Activated CD4-positive, alpha-beta T cell treated with anti-CD3 and anti-CD28 coated beads, Interleukin-2, amount 50 U/mL, for 24 hours (primary cell): Measurements from ENCODE around the gene PEX12.
"Not testable (repeated sequence)": the region's sequence is repeated elsewhere in the genome, so short reads cannot be mapped to it uniquely, and the experiment has no call there.

Experiments
- DNase-seq, 2 donors: peaks; one replicate each; pipeline ENCODE4 v3.0.0-alpha.2; 2020; ENCODE audit warnings: low read depth in 1 of 2, low spot score in 1 of 2

The PEX12 gene

DNA sequence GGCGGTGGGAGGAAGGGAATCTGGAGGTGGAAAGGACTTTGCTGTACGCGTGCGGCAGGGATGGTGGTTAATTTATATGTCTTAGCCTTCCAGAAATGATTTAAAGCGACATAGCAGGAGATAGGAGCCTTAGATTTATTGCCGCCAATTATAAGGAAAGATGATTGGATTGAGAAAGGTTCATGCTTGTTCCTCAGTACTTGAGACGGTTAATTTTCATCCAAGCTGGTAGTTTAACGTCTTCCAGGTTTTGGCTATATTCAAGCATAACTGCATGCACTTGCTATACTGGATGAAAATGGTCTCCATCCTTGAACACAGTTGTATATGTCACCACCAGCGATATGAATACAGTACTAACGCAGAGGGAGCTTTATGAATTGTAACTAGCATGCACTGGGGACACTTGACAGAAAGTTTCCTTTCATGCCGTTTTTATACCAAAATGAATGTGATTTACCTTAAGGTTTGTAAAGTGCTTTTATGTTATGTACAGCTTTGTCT is 610 bp upstream of the PEX12 start:
- no peak for DNase-seq

DNA sequence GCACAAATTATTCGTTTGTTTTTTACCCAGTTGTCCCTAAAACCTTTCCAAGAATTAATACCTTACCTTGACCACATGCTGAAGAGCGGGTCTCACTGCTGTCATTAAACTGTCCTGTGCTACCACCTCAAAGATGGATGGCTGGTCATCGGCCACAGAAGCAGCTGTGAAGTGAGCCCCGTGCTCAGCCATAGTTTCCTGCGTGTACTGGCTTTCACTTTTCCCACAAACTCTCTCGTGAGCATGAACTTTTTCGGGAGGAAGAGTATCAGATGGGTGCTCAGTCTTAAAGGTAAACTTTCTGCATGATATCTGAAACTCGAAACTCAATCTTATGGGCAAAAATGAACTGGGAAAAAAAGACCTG is 558 bp downstream of the PEX12 start:
- no peak for DNase-seq

DNA sequence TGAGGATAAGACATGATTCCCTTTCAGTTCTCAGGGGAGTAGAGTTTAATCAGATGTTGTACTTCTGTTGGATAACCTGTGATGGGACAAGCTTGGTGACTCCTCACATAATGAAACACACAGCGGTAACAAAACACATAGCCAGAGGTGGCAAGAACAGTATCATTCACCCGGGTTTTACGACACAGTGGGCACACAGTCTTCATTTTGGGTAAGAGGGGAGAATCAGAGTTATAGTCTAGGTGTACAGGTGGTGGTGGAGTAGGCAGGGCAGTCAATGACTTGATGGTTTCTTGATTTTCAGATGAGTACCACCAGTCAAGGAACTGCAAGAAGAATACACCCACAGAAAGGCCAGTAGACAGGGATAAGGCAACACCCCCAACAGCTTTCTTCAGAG is 2.6 kb downstream of the PEX12 start:
- no peak for DNase-seq

- no peak for DNase-seq
Observed at GRCh38 chr17:35569405-35569804, 9.0 kb downstream of the PEX12 start.

DNA sequence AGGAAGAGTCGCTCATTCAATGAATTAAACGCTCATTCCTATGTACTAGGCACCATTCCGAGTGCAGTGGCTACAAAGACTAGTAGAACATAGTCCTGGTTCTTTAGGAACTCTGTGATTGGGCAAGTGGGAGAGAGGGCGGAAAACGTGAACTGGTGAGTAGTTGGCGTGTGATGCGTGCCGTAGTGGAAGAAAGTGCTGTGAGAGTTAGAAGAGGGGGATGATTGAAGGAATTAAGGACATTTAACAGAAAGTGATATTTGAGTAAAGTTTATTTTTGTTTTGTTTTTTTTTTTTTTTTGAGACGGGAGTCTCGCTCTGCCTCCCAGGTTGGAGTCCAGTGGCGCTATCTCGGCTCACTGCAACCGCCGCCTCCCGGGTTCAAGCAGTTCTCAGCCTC is 9.8 kb downstream of the PEX12 start:
- peak in 1 of 2 donors; percentile 56 for DNase-seq

DNA sequence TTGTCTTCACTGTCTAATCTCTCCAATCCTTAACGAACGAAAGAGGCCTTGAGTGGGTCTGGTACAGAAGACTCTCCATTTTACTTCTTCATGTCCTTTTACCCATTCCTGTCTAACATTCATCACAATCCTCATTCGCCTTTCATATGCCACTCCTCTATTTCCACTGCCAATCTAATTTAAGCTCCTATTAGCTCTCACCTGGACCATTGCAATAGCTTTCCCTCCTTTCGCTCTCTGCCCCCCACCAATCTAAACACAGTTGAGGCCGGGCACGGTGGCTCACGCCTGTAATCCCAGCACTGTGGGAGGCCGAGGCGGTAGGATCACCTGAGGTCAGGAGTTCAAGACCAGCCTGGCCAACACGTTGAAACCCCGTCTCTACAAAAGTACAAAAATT is 11.4 kb downstream of the PEX12 start:
- no peak for DNase-seq

DNA sequence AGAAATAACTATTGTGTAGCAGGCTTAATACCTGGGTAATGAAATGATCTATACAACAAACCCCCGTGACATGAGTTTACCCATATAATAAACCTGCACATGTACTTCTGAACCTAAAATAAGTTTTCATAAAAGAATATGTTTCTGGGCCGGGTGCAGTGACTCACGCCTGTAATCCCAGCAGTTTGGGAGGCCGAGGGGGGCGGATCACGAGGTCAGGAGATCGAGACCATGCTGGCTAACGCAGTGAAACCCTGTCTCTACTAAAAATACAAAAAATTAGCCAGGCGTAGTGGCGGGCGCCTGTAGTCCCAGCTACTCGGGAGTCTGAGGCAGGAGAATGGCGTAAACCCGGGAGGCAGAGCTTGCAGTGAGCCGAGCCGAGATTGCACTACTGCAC is 15.2 kb downstream of the PEX12 start:
- DNase-seq = not testable (repeated sequence)

- no peak for DNase-seq
Observed at GRCh38 chr17:35560703-35561102, 17.7 kb downstream of the PEX12 start, which contains the start of gene SLFN14. Gene SLFN14 (minus strand): TSS chr17:35560819. CDS start chr17:35558062, 2,757 bp downstream.

DNA sequence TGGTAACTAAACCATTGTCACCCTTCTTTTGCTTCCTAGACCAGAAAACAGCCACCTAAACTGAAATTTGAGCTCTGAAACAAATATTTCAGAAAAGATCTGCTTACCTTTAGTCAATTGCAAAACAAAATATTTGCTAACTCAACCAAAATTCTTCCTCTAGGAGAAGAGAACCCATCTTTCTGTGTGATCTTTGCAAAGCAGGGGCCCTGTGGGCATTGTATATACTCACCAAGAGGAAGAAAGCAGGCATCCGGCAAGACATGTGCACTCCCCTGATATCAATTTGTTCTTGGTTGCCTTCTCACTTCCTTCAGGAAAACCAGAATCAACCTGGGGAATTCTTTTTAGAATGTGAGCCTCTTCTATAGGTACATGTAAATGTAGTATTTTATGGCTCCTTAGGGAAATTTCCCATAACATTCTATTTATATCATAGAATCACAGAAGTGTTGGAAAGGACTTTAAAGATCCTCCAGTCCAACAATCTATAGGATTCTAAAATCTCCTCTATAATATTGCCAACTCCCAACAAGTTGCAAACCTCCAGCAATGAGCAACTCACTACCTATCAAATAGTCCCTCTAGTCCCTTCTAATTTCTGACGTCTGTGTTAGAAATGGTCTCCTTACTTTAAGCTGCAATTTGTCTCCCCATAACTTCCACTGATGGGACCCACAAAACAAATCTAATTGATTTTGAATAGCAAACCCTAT is 18.7 kb downstream of the PEX12 start:
- no peak for DNase-seq

DNA sequence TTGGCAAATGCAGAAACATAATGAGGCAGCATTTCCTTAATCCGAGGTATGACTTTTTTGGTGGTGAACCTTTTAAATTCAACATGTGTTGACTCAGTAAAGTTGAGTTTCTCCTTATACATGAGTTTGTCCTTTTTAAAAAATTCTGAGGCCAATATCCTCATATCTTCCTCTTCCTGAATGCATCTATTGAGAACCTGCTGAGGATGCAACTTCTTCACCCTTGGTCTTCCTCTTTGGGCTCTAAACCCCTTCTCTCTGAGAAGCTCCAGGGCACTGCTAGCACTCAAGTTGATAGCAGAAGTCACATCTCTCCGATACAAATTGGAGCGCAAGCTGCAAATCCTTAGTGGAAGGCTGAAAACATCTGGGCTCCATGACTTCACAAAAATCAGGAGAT is 21.0 kb downstream of the PEX12 start:
- DNase-seq = no peak

GRCh38 chr17:35555691-35556090 is 22.7 kb downstream of the PEX12 start:
- no peak for DNase-seq

GRCh38 chr17:35554668-35555067 is 23.7 kb downstream of the PEX12 start:
- no peak for DNase-seq

GRCh38 chr17:35553310-35553709 is 25.1 kb downstream of the PEX12 start:
- no peak for DNase-seq

GRCh38 chr17:35548978-35549377 is 29.4 kb downstream of the PEX12 start:
- DNase-seq = no peak

DNA sequence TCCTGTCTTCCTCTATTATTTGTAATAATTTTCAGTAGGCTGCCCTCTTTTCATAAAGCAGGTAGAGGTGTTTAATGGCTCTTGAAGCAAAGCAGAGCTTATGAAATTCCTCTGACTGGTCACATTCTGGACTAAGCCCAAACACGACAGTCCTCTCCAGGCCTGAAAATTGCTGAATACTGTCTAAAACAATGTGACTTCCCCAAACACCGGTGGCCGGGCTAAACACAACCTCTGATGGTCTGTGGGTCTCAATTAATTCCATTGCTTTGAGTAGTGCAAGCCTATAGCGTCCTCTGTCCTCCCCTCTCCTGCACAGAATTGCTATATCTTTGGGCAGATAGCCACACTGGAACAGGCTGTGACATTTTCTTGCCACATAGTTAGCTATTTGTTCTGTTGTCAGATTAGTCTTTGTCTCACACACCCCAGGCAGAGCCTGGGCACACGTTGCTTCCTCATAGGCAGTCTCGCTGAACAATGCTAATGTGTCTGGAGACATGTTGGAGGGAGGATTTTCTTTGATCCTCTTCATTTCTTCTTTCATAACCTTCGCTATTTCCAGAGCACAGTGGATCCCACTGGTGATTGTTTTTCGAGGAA is 30.1 kb downstream of the PEX12 start:
- DNase-seq = no peak

DNA sequence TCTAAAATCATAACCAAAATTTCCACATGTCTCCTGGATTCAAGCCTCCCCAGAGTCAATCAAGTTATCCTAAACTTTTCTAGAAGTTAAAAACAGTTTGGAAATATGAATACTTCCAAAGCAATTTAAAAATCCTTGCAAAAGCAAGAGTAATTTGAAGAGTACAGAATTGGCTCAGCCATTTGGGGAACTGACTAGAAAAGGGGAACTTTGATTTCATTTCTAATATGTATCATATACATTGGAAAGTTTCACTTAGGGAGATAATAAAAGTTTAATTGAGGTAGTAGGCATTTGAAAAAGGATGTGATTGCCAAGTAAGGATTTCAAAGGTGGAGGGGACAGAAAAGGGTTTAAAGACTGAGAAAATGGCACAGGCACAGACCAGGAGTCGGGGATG is 31.9 kb downstream of the PEX12 start:
- DNase-seq = no peak

DNA sequence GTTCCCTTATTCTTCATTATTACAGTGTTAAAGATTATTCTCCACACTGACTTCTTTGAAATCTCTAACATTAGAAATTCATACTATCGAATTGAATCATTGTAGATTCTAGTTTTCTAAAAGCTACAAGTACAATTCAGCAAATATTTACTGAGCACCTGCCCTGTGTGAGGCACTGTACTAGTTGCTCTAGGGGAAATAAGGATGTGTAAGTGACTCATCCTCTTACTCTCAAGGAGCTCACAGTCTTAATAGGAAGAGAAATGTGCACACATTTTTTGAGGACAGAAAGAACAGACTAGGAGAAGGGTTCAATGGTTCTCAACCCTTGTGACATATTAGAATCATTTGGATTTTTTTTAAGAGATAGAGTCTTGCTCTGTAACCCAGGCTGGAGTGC is 33.2 kb downstream of the PEX12 start:
- DNase-seq = no peak

DNA sequence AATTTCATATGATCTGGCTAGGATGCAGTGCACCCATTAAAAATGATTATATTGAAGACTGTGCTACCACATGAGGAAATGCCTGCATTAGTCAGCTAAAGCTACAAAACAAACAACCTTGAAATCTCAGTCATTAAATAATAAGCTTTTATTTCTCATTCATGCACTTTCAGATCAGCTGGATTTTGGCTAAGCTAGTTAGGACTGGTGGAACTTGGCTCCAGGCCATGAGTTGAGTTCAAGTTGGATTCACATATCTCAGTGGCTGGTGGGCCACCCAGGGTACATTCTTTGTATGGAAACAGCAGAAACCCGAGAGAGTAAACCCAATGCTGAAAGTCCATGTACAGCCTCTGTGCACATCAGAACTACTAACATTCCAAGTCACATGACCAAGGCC is 34.5 kb downstream of the PEX12 start:
- no peak for DNase-seq

DNA sequence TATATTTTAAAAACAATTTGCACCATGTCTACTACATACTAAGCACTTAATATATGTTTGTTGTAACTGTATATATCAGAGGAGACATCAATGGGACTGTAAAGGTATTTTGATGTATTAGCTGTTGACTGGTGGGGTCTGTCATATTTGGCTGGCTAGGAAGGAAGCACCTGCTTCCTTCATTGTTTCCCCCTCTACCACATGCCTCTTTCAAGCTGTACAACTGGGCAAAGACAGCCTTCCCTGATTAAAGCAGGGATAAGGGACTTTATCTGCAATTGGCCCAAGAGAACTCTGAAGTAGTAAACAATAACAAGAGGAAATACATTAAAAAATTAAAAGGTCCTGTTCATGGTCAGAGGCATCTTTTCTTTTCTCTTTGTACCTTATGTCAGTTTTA is 35.4 kb downstream of the PEX12 start:
- no peak for DNase-seq

DNA sequence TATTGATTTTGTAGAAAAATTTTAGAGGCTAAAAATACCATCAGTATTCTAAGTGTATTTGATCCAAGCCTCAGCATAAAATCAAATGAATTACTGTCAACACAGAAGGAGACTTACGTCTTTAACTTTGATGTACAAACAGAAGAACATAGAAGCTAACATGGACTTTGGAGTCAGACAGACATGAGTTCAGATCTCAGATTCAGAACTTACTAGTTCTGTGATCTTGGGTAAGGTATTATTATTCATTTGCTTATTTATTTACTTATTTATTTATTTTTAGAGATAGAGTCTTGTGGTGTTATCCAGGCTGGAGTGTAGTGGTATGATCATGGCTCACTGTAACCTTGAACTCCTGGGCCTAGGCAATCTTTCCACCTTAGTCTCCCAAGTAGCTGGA is 36.9 kb downstream of the PEX12 start:
- no peak for DNase-seq

DNA sequence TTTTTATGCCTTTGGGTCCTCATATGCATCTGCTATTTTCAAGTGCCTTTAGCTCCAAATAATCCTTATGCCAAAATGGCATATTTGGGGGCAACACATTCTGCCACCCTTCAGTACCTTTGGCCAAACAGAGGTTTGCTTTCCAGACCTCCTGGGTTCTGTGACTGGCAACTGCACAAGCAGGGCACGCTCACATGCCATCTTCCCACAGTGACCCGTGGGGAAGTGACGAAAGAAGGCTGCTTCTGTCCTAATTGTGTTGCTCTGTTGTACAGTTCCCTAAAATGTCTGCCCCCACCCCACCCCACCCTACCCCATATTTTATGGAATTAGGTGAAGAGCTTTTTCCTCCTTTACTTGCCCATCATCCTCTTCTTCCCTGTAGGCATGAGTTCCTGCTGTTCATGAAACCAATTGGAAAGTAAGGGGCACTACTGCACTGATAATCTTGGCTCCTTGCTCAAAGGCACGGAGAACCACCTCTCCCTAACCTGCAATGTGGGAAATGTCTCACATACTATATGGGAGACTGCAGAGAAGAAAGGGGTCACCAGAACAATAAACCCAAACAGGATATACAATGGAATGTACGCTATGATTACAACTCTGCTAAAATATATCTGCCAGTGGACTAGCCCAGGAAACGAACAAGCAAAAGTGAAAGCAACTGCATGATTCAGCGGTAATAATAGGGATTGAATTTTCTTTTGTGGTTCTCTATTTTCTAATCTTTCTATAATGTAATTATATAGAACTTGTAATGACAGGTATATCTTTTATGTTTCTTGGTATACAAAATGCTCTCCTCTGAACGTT is 37.6 kb downstream of the PEX12 start:
- no peak for DNase-seq

- no peak for DNase-seq
Observed at GRCh38 chr17:35539659-35540026, 38.7 kb downstream of the PEX12 start.
